ENCODE results near the gene TFR2. TPM values are rescaled to one million over a fixed set of nuclear protein-coding genes. Genes with fewer than 3 reads are reported as not detected.

The TFR2 gene
- total and polyA plus RNA-seq, 2 donors (not counting 3 experiments of a cell fraction or from before 2014, with no cell fraction given): 0.37 to 0.60 TPM

DNA sequence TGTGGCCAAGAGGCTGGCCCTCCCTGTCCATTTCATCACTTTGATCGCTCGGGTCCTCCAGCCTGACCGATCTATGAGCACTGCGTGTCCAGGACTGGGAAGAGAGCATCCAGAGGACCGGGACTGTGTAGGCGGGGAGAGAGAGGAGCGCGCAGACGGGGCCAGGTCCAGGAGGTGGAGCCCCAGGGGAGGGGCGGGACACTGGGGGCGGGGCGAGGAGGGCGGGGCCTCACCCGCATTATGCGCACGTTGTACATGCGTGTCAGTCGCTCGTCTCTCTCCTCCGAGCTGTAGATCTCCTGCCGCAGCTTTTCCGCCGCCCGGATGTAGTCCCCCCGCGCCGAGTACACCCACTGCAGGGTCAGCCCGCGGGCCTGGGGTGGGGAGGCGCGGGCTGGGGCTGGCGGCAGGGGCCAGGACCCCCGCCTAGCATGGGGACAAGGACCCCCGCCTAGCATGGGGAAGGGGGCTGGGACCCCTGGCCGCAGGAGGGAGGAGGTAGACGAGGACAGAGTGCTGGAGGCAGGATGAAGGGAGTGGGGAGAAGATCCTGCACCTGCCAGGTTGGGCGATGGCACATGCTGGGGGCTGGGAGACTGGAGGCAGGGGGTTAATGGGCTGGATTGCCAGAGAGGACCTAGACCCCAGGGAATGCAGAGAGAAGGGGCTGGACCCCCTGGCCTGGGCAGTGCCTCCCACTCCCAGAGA is 14.7 kb downstream of the TFR2 start:
- dilution Hi-C loops (cut with MboI; ENCODE audit: extremely low pct_ligation_motif_present, low sequenced_read_pairs): no loop called here
- H3K4me1 ChIP-seq (ENCODE audit: control insufficient read depth, extremely low read depth, insufficient read depth, low read length): peaks cover 3% of the 10 kb centered on the region
- H3K79me2 ChIP-seq (ENCODE audit: control insufficient read depth, insufficient read depth, low read length): no peaks in the 10 kb centered on the region
- intact Hi-C loops (cut with micrococcal nuclease): loop anchor here (1.0 to 5.0 kb wide), 3 partner anchors 14 to 66 kb away; partner anchors contain the start of genes ACTL6B, GIGYF1 and MOSPD3
- H3K9me1 ChIP-seq (replicated peaks; ENCODE audit: control insufficient read depth, extremely low read depth, insufficient read depth, low read length): no peaks in the 10 kb centered on the region
- FAIRE-seq (peak; percentile 86), DNase-seq (ENCODE audit: low read depth, low spot score) (peak; percentile 83)
- POLR2A ChIA-PET: interaction anchor here (0.7 kb wide), 1 partner anchor 339 kb away, joined by 3 read pairs; no protein-coding TSS in a partner anchor
- peak overlapping the region; percentile 33 for H3K4me2 ChIP-seq (ENCODE audit: insufficient read depth, low read length)
- no peak overlapping the region for H3K9ac ChIP-seq (replicated peaks; ENCODE audit: extremely low read depth, insufficient read depth, low read length)
- no peaks in the 10 kb centered on the region for H3K36me3 ChIP-seq (ENCODE audit: control insufficient read depth in 2 of 2, extremely low read depth in 1 of 2, insufficient read depth in 2 of 2, low read length in 2 of 2)
- no peaks in the 10 kb centered on the region for H3K9me3 ChIP-seq (replicated peaks; ENCODE audit: control insufficient read depth, insufficient read depth, low read length)
- H4K20me1 ChIP-seq (replicated peaks; ENCODE audit: control insufficient read depth, extremely low read depth, insufficient read depth, low read length): no peaks in the 10 kb centered on the region
- H2AFZ ChIP-seq (ENCODE audit: low read depth, low read length): peak overlapping the region; percentile 83
- H3K27ac ChIP-seq (ENCODE audit: insufficient read depth, low read depth, low read length): no peak overlapping the region
- BruUV-seq (replicated peaks): no TSS peak
- peak overlapping the region in 1 of 3 experiments; percentile 16 for H3K4me3 ChIP-seq (replicated peaks in 1 of 3; ENCODE audit: insufficient read depth in 1 of 3, low read depth in 1 of 3, low read length in 3 of 3)
- TF ChIP-seq GATA2 (IDR thresholded peaks at IDR 0.05; ENCODE audit: insufficient read depth, insufficient read length, low read depth, low read length): no peak
- peak; percentile 40 for TF ChIP-seq POLR2AphosphoS5 (IDR thresholded peaks at IDR 0.05; ENCODE audit: insufficient read depth, low read depth, low read length)
- TF ChIP-seq, protein P1, sequence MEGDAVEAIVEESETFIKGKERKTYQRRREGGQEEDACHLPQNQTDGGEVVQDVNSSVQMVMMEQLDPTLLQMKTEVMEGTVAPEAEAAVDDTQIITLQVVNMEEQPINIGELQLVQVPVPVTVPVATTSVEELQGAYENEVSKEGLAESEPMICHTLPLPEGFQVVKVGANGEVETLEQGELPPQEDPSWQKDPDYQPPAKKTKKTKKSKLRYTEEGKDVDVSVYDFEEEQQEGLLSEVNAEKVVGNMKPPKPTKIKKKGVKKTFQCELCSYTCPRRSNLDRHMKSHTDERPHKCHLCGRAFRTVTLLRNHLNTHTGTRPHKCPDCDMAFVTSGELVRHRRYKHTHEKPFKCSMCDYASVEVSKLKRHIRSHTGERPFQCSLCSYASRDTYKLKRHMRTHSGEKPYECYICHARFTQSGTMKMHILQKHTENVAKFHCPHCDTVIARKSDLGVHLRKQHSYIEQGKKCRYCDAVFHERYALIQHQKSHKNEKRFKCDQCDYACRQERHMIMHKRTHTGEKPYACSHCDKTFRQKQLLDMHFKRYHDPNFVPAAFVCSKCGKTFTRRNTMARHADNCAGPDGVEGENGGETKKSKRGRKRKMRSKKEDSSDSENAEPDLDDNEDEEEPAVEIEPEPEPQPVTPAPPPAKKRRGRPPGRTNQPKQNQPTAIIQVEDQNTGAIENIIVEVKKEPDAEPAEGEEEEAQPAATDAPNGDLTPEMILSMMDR (IDR thresholded peaks at IDR 0.05; ENCODE audit: extremely low read depth in 1 of 2, insufficient read depth in 1 of 2, low read depth in 1 of 2, low read length in 2 of 2): no peak
- TF ChIP-seq MYC (IDR thresholded peaks at IDR 0.05; ENCODE audit: low read depth, low read length): no peak
- TF ChIP-seq, protein P2, sequence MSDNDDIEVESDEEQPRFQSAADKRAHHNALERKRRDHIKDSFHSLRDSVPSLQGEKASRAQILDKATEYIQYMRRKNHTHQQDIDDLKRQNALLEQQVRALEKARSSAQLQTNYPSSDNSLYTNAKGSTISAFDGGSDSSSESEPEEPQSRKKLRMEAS (IDR thresholded peaks at IDR 0.05; ENCODE audit: insufficient read depth, insufficient read length): no peak
- CTCF ChIA-PET: interaction anchor here (0.5 to 2.4 kb wide), 7 partner anchors 8 to 157 kb away, joined by 3 to 11 read pairs (median 4); partner anchors contain the start of gene MOSPD3
- H3K27me3 ChIP-seq (ENCODE audit: control insufficient read depth in 2 of 2, insufficient read depth in 2 of 2, low read length in 2 of 2): no peaks in the 10 kb centered on the region
